Measurements from ENCODE around the gene CLN5. TPM values are rescaled to one million over a fixed set of nuclear protein-coding genes. Genes with fewer than 3 reads are reported as not detected.
"Not testable (repeated sequence)": the region's sequence is repeated elsewhere in the genome, so short reads cannot be mapped to it uniquely, and the experiment has no call there.

CLN5 gene
- total RNA-seq, 4 donors from 2014 or later, result 89.2 to 204 (median 173) TPM

DNA sequence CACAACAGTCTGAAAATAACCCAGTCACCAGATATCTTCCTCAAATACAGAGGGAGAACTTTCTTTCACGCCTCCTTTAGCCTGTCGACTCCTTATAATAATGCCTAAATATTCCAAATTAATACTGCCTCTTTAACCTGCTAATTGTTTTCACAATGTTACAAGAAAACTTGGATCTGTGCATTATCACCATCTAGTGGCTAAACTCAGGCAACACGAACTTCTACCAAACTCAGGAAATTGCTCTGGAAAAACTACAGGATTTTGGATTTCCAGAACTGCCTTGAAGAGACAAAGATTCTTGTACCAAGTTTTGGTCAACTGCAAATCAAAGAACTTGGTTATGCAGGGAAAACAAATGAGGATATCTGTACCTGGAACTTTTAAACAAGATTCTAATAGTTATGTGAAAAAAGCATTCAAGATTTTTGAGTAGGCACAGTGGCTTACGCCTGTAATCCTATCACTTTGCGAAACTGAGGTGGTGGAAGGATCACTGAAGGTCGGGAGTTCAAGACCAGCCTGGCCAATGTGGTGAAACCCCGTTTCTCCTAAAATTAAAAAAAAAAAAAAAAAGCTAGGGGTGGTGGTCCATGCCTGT lies 10.8 kb downstream of the CLN5 start:
- Histone ChIP-seq H3K27ac (peak overlapping the region; percentile 31 to 85 (median 83)), H3K4me1 (peaks cover 67 to 75% of the 10 kb centered on the region in 2 donors), H3K36me3 (peaks cover 4 to 10% of the 10 kb centered on the region in 2 donors), H3K4me3 (replicated peaks in 1 of 3) (no peak overlapping the region), H3K9me3 (no peaks in the 10 kb centered on the region), H3K27me3 (no peaks in the 10 kb centered on the region)
- no peak for TF ChIP-seq POLR2A (IDR thresholded peaks at IDR 0.05)
- TF ChIP-seq, protein P1, sequence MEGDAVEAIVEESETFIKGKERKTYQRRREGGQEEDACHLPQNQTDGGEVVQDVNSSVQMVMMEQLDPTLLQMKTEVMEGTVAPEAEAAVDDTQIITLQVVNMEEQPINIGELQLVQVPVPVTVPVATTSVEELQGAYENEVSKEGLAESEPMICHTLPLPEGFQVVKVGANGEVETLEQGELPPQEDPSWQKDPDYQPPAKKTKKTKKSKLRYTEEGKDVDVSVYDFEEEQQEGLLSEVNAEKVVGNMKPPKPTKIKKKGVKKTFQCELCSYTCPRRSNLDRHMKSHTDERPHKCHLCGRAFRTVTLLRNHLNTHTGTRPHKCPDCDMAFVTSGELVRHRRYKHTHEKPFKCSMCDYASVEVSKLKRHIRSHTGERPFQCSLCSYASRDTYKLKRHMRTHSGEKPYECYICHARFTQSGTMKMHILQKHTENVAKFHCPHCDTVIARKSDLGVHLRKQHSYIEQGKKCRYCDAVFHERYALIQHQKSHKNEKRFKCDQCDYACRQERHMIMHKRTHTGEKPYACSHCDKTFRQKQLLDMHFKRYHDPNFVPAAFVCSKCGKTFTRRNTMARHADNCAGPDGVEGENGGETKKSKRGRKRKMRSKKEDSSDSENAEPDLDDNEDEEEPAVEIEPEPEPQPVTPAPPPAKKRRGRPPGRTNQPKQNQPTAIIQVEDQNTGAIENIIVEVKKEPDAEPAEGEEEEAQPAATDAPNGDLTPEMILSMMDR (IDR thresholded peaks at IDR 0.05), result peak; percentile 22 to 74 (median 58)
- no peak for DNase-seq
- intact Hi-C loops (cut with DNase I), result no loop called here
- 69% methylated on average over 7 of the region's 7 CpGs for WGBS, 2 donors

DNA sequence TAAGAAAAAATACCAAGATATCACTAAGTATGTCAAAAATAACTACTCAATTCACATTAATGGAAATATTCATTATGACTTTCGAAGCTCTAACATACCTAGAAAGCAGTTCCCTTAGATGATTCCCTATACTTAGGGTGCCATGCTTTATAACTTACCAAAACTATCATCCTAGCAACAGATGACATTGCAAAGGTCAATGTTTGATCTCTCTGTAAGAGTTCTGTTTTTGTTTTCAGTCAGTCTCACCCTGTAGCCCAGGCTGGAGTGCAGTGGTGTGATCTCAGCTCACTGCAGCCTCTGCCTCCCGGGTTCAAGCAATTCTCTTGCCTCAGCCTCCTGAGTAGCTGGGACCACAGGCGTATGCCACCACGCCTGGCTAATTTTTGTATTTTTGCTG lies 16.5 kb downstream of the CLN5 start:
- Histone ChIP-seq H3K27ac (peak overlapping the region; percentile 80 to 84 (median 81)), H3K4me1 (peaks cover 37 to 53% of the 10 kb centered on the region in 2 donors), H3K36me3 (peaks cover 24 to 27% of the 10 kb centered on the region in 2 donors)
- H3K9me3 ChIP-seq; DNase-seq; H3K4me3 ChIP-seq (replicated peaks in 1 of 3); H3K27me3 ChIP-seq; intact Hi-C loops (cut with DNase I): not testable (repeated sequence)
- WGBS, 2 donors, result 89 to 93% methylated on average over 4 of the region's 4 CpGs

DNA sequence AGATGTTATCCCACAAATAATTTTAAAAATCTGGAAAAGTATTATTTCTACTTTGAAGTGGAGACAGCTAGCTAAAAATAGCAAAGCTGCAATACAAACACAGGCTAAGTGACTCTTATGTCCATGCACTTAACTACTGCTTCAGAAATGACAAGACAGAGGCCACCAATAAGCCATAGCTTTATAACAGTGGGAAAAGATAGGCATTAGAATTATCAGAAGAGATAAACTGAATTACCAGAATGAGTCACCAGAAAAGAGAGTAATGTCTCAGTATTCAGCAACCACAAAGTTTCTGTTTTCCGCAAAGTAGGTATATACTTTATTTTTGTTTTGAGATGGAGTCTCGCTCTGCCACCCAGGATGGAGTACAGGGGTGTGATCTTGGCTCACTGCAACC lies 17.1 kb downstream of the CLN5 start:
- Histone ChIP-seq H3K27ac (peak overlapping the region; percentile 80 to 84 (median 81)), H3K36me3 (peaks cover 31 to 33% of the 10 kb centered on the region in 2 donors), H3K4me3 (replicated peaks in 1 of 3) (no peak overlapping the region), H3K9me3 (no peaks in the 10 kb centered on the region), H3K4me1 (peaks cover 39 to 51% of the 10 kb centered on the region in 2 donors), H3K27me3 (no peaks in the 10 kb centered on the region)
- WGBS, 2 donors, result 82 to 87% methylated on average over 2 of the region's 2 CpGs
- TF ChIP-seq, protein P1 (IDR thresholded peaks at IDR 0.05), result no peak
- TF ChIP-seq POLR2A (IDR thresholded peaks at IDR 0.05), result no peak
- peak in 1 of 2 donors; percentile 27 for DNase-seq
- intact Hi-C loops (cut with DNase I), result no loop called here

GRCh38 chr13:77009719-77010118 lies 17.8 kb downstream of the CLN5 start:
- H3K9me3 ChIP-seq; H3K27me3 ChIP-seq; DNase-seq; intact Hi-C loops (cut with DNase I); H3K4me3 ChIP-seq (replicated peaks in 1 of 3): not testable (repeated sequence)
- peaks cover 32 to 40% of the 10 kb centered on the region in 2 donors for H3K36me3 ChIP-seq
- H3K4me1 ChIP-seq, result peaks cover 44 to 51% of the 10 kb centered on the region in 2 donors
- 96 to 98% methylated on average over 5 of the region's 5 CpGs for WGBS, 2 donors
- H3K27ac ChIP-seq, result peak overlapping the region; percentile 54 to 84 (median 80)

DNA sequence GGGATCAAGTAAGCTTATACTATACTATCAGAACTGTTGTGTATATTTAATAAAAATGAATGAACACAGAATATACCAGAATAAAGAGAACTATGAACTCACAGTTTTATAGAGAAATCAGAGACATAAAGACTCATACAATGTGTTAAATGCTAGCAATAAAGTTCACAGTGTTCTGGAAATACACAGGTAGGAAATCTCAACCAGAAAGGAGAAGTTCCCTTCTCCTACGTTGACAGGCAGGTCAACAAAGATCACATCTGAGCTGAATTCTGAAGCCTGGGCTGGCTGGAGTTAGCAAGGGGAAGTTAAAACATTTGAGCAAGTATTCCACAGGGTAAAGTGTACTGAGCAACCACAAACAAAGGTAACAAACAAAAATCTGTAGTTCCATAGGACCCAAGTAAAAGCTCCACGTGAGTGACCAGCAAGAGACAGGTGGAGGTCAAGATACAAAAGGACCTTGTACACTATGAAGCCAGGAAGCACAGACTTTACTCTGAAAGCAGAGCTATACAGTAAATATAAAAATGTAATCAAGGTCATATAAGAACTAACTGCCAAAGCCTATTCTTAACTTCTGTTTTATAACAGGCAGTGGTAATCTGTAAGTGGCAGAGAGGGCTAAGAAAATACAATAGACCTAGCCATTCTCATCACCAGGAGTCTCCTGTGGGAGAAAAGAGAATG lies 22.1 kb downstream of the CLN5 start:
- intact Hi-C loops (cut with DNase I), result no loop called here
- TF ChIP-seq, protein P1 (IDR thresholded peaks at IDR 0.05), result no peak
- no peak for TF ChIP-seq POLR2A (IDR thresholded peaks at IDR 0.05)
- Histone ChIP-seq H3K4me3 (replicated peaks in 1 of 3) (no peak overlapping the region), H3K36me3 (peaks cover 35 to 52% of the 10 kb centered on the region in 2 donors), H3K27me3 (no peaks in the 10 kb centered on the region), H3K9me3 (no peaks in the 10 kb centered on the region), H3K27ac (peak overlapping the region in 2 of 3 donors; percentile 31 to 34), H3K4me1 (peaks cover 46 to 61% of the 10 kb centered on the region in 2 donors)
- 84 to 89% methylated on average over 2 of the region's 2 CpGs for WGBS, 2 donors
- DNase-seq, result no peak

Measured in thyroid gland (tissue), 4 donors.